ENCODE data around the gene CPNE6. TPM values are rescaled to one million over a fixed set of nuclear protein-coding genes. Genes with fewer than 3 reads are reported as not detected.
"Not testable (repeated sequence)": the region's sequence is repeated elsewhere in the genome, so short reads cannot be mapped to it uniquely, and the experiment has no call there.

Gene CPNE6
- not detected for total RNA-seq

DNA sequence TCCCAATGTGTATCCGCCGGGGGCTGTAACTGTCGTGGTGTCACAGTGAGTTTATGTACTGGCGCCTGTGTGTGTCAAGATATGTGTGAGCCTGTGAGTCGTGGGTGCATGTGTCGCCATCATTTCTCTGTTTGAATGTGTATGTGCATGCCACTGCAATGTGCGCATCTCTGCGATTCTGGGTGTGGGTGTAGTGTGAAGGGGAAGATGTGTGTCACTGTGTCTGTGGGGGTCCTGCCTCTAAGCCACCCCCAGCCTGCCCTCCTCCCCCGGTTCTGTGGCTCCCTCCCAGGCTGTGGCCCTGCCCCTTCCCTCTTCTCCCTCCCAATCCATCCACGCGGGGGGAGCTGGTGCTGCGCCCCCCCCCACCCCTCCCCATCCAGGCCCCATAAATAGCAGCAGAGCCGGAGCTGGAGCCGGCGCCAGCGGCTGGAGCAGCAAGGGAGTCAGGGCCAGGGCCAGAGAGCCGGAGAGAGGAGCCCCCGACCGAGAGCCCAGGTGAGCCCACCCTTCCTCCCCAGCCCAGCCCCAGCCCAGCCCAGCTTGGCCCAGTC is at the start of gene CPNE6:
CPNE6 (plus strand) TSS at position 419 of the 554 bp plus-strand sequence. CDS start 1,375 bp downstream, outside the sequence.
- H3K9me3 ChIP-seq, result no peaks in the 10 kb centered on the region
- 79 to 85% methylated on average over 8 to 19 of the region's 19 CpGs for WGBS, 2 donors
- H3K36me3 ChIP-seq (replicated peaks in 1 of 2; ENCODE audit: insufficient read depth in 1 of 2, low read depth in 2 of 2), result no peaks in the 10 kb centered on the region
- peaks cover 26% of the 10 kb centered on the region for H3K4me1 ChIP-seq
- no peak for ATAC-seq
- H3K4me3 ChIP-seq, result no peak within 1 kb of the TSS
- no peak for DNase-seq
- intact Hi-C loops (cut with DNase I), result no loop called here
- no peak within 1 kb of the TSS for H3K27ac ChIP-seq
- TF ChIP-seq POLR2A (IDR thresholded peaks at IDR 0.05), result no peak
- TF ChIP-seq, protein P1, sequence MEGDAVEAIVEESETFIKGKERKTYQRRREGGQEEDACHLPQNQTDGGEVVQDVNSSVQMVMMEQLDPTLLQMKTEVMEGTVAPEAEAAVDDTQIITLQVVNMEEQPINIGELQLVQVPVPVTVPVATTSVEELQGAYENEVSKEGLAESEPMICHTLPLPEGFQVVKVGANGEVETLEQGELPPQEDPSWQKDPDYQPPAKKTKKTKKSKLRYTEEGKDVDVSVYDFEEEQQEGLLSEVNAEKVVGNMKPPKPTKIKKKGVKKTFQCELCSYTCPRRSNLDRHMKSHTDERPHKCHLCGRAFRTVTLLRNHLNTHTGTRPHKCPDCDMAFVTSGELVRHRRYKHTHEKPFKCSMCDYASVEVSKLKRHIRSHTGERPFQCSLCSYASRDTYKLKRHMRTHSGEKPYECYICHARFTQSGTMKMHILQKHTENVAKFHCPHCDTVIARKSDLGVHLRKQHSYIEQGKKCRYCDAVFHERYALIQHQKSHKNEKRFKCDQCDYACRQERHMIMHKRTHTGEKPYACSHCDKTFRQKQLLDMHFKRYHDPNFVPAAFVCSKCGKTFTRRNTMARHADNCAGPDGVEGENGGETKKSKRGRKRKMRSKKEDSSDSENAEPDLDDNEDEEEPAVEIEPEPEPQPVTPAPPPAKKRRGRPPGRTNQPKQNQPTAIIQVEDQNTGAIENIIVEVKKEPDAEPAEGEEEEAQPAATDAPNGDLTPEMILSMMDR (IDR thresholded peaks at IDR 0.05), result no peak
- no peaks in the 10 kb centered on the region for H3K27me3 ChIP-seq

DNA sequence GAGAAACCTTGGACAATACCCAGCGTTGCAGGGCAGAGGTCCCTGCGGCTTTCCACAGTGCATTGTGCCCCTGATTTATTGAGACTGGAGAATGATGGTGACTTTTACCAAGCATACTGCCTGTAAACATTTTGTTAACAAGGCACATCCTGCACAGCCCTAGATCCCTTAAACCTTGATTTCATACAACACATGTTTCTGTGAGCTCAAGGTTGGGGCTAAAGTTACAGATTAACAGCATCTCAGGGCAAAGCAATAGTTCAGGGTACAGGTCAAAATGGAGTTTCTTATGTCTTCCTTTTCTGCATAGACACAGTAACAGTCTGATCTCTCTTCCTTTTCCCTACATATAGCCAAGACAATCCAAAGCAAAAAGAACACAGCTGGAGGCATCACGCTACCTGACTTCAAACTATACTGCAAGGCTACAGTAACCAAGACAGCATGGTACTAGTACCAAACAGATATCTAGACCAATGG is 46.4 kb upstream of the CPNE6 start:
- intact Hi-C loops (cut with DNase I); H3K27ac ChIP-seq; H3K4me1 ChIP-seq; H3K27me3 ChIP-seq; DNase-seq; ATAC-seq; H3K4me3 ChIP-seq; H3K36me3 ChIP-seq (replicated peaks in 1 of 2; ENCODE audit: insufficient read depth in 1 of 2, low read depth in 2 of 2); H3K9me3 ChIP-seq: not testable (repeated sequence)
- WGBS, 2 donors, result 79 to 96% methylated on average over 3 of the region's 3 CpGs

DNA sequence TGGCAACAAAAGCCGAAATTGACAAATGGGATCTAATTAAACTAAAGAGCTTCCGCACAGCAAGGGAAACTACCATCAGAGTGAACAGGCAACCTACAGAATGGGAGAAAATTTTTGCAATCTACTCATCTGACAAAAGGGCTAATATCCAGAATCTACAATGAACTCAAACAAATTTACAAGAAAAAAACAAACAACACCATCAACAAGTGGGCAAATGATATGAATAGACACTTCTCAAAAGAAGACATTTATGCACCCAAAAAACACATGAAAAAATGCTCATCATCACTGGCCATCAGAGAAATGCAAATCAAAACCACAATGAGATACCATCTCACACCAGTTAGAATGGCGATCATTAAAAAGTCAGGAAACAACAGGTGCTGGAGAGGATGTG is 41.7 kb upstream of the CPNE6 start:
- intact Hi-C loops (cut with DNase I); H3K9me3 ChIP-seq; H3K36me3 ChIP-seq (replicated peaks in 1 of 2; ENCODE audit: insufficient read depth in 1 of 2, low read depth in 2 of 2); H3K27ac ChIP-seq; H3K4me1 ChIP-seq; ATAC-seq; DNase-seq; H3K4me3 ChIP-seq; H3K27me3 ChIP-seq: not testable (repeated sequence)
- 87 to 91% methylated on average over 2 to 3 of the region's 3 CpGs for WGBS, 2 donors

DNA sequence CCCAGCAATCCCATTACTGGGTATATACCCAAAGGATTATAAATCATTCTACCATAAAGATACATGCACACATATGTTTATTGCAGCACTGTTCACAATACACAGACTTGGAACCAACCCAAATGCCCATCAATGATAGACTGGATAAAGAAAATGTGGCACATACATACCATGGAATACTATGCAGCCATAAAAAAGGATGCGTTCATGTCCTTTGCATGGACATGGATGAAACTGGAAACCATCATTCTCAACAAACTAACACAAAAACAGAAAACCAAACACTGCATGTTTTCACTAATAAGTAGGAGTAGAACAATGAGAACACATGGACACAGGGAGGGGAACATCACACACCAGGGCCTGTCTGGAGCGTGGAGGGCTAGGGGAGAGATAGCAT is 40.0 kb upstream of the CPNE6 start:
- H3K4me3 ChIP-seq; H3K36me3 ChIP-seq (replicated peaks in 1 of 2; ENCODE audit: insufficient read depth in 1 of 2, low read depth in 2 of 2); H3K4me1 ChIP-seq; H3K27me3 ChIP-seq; intact Hi-C loops (cut with DNase I); H3K9me3 ChIP-seq; DNase-seq; ATAC-seq; H3K27ac ChIP-seq: not testable (repeated sequence)
- 85 to 91% methylated on average over 2 of the region's 2 CpGs for WGBS, 2 donors

DNA sequence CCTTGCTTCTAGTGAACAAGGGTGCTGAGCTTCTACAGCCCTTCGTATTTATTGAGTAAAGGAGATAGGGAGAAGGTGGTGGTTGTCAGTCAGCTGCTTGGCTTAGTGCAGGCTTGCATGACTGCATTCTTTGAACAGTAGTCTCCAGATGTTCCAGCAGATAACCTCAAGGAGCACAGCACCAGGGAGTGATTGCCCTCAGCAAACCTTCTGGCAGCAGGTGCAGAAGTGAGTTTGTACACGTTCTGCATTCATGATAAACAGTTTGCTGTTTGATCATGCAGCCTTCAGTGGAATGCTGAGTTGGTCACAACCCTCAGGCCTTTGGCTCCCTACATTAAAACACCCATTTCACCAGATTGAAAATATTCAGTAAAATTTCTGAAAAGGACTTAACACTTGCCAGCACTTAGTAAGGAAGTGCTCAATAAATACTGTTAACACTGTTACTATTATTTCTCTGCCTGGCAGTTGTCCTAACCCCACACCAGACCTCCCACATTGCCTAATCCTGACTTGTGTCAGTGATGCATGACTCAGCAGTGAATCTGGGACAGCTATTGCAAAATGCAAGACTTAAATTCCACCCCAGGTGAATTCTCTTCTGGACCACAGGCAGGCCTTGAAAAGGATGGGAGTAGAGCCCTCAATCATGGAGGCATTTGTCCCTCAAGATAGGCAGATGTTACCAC is 38.5 kb upstream of the CPNE6 start:
- TF ChIP-seq, protein P1 (IDR thresholded peaks at IDR 0.05), result no peak
- no peak for TF ChIP-seq POLR2A (IDR thresholded peaks at IDR 0.05)
- Histone ChIP-seq H3K4me3 (no peak overlapping the region), H3K27ac (peak overlapping the region in 2 of 4 donors; percentile 26 to 28), H3K9me3 (no peaks in the 10 kb centered on the region), H3K4me1 (peaks cover 19% of the 10 kb centered on the region), H3K27me3 (no peaks in the 10 kb centered on the region), H3K36me3 (replicated peaks in 1 of 2; ENCODE audit: insufficient read depth in 1 of 2, low read depth in 2 of 2) (no peaks in the 10 kb centered on the region)
- 34 to 45% methylated on average over 2 of the region's 2 CpGs for WGBS, 2 donors
- ATAC-seq (peak; percentile 35), DNase-seq (peak in 3 of 4 donors; percentile 29 to 71 (median 47))
- intact Hi-C loops (cut with DNase I), result no loop called here

DNA sequence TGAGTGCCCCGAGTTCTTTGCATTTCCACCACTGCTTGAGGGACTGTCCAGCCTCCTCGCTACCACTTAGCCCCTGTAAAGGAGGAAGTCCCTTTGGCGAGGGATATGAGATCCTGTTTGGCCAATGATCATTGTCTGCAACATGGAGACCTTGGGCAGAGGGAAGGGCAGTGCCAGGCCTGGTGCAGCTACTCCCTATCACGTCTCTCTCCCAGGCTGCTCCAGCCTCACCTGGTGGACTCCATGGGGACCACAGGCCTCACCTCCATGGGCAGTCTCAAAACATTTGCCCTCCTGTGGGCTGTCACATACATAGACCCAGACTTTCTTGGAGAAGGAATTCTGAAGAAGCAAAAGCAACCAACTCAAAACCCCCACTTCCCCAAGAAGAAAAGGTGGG is 35.6 kb upstream of the CPNE6 start:
- TF ChIP-seq, protein P1 (IDR thresholded peaks at IDR 0.05), result peak in 3 of 7 experiments; percentile 14 to 29 (median 25)
- intact Hi-C loops (cut with DNase I); H3K27me3 ChIP-seq; H3K36me3 ChIP-seq (replicated peaks in 1 of 2; ENCODE audit: insufficient read depth in 1 of 2, low read depth in 2 of 2); H3K9me3 ChIP-seq; H3K4me3 ChIP-seq: not testable (repeated sequence)
- peak; percentile 36 for ATAC-seq
- WGBS, 2 donors, result 10 to 18% methylated on average over 2 to 3 of the region's 4 CpGs
- peaks cover 24% of the 10 kb centered on the region for H3K4me1 ChIP-seq
- peak in 2 of 4 donors; percentile 36 to 37 for DNase-seq
- H3K27ac ChIP-seq, result peak overlapping the region; percentile 92 to 97 (median 94)
